Activated CD4-positive, alpha-beta T cell treated with anti-CD3 and anti-CD28 coated beads, Interleukin-2, amount 10 ng/mL, durations not matched to agents 7 days and 5 days (primary cell): Measurements from ENCODE around the gene CCDC54. TPM values are rescaled to one million over a fixed set of nuclear protein-coding genes. Genes with fewer than 3 reads are reported as not detected.

ENCODE experiments used
- CTCF ChIA-PET: fragments of 350-600 bp; sonication (Branson Sonifier 250); formaldehyde crosslinking; loops from one replicate; lab custom pipeline; 2021; ENCODE audit warnings: antibody characterized with exemption; lab: Charles Lee
- POLR2A ChIA-PET: fragments of 350-600 bp; sonication (Branson Sonifier 250); formaldehyde crosslinking; loops from one replicate; lab custom pipeline; 2021; ENCODE audit warnings: antibody characterized with exemption; lab: Charles Lee
- DNase-seq: peaks from one replicate; pipeline ENCODE4 v3.0.0-alpha.2; 2020
- H3K27ac Mint-ChIP-seq: one replicate; pipeline ENCODE4 v1.8.0; 2021; ENCODE audit warnings: mild to moderate bottlenecking, moderate library complexity, mixed read lengths
- H3K27me3 Mint-ChIP-seq: one replicate; pipeline ENCODE4 v1.8.0; 2021; ENCODE audit warnings: mixed read lengths
- H3K36me3 Mint-ChIP-seq: one replicate; pipeline ENCODE4 v1.8.0; 2021; ENCODE audit warnings: low read depth, mixed read lengths
- H3K4me1 Mint-ChIP-seq: one replicate; pipeline ENCODE4 v1.8.0; 2021; ENCODE audit warnings: mixed read lengths
- H3K4me3 Mint-ChIP-seq: one replicate; pipeline ENCODE4 v1.8.0; 2021; ENCODE audit warnings: mild to moderate bottlenecking, moderate library complexity, mixed read lengths
- H3K9me3 Mint-ChIP-seq: one replicate; pipeline ENCODE4 v1.8.0; 2021; ENCODE audit warnings: mixed read lengths
- total RNA-seq, 2 experiments: library from RNA; stranded (reverse); gene quantifications; one replicate each; pipeline ENCODE4 v1.2.3, GENCODE V29; 2021

CCDC54 gene
- total RNA-seq, 2 experiments from 2014 or later, result not detected

DNA sequence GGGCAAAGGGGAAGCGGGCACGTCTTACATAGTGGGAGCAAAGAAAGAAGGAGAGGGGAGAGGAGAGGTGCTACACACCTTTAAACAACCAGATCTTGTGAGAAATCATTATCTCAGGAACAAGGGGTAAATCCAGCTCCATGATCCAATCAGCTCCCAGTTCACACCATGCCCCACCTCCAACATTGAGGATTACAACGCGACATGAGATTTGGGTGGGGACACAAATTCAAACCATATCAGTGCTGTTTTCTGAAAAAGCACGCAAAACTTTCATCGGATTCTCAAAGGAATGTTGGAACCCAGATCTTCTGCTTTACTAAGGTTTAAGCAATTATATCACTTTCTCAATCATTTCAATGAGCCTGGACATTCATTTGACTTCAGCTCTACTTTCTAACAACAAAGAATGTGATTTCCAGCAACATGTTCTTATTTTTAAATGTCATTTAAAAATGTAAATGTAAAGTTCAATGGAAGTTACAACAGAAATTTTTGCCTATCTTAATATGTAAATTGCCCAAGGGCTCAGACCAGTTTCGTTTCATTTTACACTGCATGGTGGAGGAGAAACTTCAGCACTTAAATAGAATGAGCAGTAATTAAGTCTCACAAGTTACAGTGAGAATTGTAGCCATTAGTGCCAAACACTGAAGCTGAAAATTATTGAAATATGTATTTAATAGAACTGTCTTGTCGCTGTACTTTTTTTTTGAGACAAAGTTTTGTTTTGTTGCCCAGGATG, 8.4 kb upstream of the CCDC54 start:
- peaks cover 3% of the 10 kb centered on the region for H3K27me3 Mint-ChIP-seq
- H3K4me1 Mint-ChIP-seq, result peaks cover 8% of the 10 kb centered on the region

DNA sequence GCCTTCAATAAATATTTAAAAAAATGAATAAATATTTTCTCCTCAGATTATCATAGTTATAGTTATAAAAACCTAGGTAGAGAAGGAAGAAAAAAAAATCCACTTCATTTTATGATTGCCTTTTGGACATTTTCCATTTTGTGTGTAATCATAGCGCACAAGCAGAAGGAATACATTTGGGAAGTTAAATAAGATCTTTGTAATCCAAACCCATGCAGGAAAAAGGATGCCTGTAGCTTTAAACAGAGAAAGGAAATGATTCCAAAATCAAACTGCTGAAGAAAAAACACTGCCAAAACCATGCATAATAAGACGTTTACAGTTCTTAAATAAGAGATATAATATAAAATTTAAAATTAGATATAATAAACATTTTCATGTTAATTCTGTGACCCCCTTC, 7.4 kb upstream of the CCDC54 start:
- peaks cover 3% of the 10 kb centered on the region for H3K27me3 Mint-ChIP-seq
- H3K36me3 Mint-ChIP-seq, result no peaks in the 10 kb centered on the region
- ChIA-PET POLR2A (no interaction called here), CTCF (no interaction called here)
- no peak for DNase-seq
- H3K4me3 Mint-ChIP-seq, result no peak overlapping the region
- H3K4me1 Mint-ChIP-seq, result peaks cover 8% of the 10 kb centered on the region
- H3K9me3 Mint-ChIP-seq, result peaks cover 5% of the 10 kb centered on the region
- no peak overlapping the region for H3K27ac Mint-ChIP-seq

More for the DNA sequence above, 8.4 kb upstream of the CCDC54 start:
- POLR2A ChIA-PET, result interaction anchor here (0.6 kb wide), 1 partner anchor 526 kb away, joined by 4 read pairs; no protein-coding TSS in a partner anchor
- H3K27ac Mint-ChIP-seq, result no peak overlapping the region
- no peaks in the 10 kb centered on the region for H3K36me3 Mint-ChIP-seq
- CTCF ChIA-PET, result no interaction called here
- no peak for DNase-seq
- H3K4me3 Mint-ChIP-seq, result no peak overlapping the region
- peaks cover 5% of the 10 kb centered on the region for H3K9me3 Mint-ChIP-seq

DNA sequence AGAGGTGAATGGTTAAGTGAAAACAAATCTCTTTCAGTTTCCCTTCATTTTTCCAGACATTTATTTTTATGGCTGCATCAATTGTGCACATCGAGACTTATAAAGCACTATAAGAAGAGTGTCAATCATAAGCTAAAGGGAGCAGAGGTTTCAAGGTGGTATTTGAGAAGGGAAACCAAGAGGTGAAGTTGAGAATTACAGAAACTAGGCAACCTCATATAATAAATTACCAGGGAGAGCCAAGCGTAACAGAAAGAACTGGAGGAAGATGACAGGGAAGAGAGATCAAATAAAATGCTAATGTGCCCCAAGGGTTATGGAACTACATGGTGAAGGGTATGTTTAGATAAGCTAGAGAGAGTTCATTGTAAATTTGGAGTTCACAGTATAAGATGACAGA, 6.3 kb upstream of the CCDC54 start:
- ChIA-PET CTCF (interaction anchor here (1.0 kb wide), 1 partner anchor 19 kb away, joined by 3 read pairs; no protein-coding TSS in a partner anchor), POLR2A (no interaction called here)
- no peak overlapping the region for H3K27ac Mint-ChIP-seq

DNA sequence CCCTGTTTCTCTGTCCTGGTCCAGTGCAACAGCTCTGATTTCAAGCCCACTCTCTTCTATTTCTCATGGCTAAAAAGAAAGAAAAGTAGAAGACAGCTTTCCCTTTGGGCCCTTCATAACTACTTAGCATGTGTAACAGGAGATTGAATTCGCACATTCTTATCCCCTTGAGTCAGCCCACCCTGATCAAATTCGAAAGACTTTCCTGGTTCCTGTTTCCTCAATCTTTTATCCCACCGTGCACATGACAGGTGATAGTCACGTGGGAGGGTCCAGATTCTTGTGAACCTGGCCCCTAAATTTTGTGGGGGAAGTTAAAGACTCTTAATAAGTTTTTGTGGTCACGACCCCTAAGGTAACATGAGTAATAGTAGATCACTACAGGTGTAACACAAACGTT, 4.7 kb upstream of the CCDC54 start:
- H3K4me1 Mint-ChIP-seq, result peaks cover 2% of the 10 kb centered on the region
- DNase-seq, result no peak
- CTCF ChIA-PET, result no interaction called here
- POLR2A ChIA-PET, result no interaction called here
- no peak overlapping the region for H3K27ac Mint-ChIP-seq
- no peak overlapping the region for H3K4me3 Mint-ChIP-seq
- H3K9me3 Mint-ChIP-seq, result no peaks in the 10 kb centered on the region
- peaks cover 7% of the 10 kb centered on the region for H3K27me3 Mint-ChIP-seq
- no peaks in the 10 kb centered on the region for H3K36me3 Mint-ChIP-seq

More for the DNA sequence above, 6.3 kb upstream of the CCDC54 start:
- no peak for DNase-seq
- Mint-ChIP-seq H3K9me3 (peaks cover 5% of the 10 kb centered on the region), H3K36me3 (no peaks in the 10 kb centered on the region), H3K4me1 (peaks cover 8% of the 10 kb centered on the region), H3K27me3 (peaks cover 7% of the 10 kb centered on the region), H3K4me3 (no peak overlapping the region)

DNA sequence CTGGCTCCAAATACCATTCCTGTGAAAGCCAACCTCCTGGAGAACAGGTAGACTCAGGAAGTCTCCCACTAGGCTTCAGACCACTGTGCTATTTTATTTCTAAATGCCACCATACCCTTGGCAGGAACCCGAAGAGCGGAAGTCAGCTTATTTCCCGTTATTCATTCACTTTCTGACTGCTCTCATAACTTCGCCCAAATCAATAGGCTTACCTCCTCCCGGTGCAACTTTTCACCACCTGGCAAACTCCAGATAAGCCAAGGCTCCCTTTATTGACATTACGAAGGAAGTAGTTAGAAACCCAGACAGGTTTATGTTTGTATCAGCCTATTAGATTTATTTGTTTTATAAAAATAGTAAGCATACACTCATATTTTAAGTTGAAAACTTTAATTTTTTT, 3.3 kb upstream of the CCDC54 start:
- ChIA-PET POLR2A (no interaction called here), CTCF (no interaction called here)
- DNase-seq, result no peak
- peaks cover 7% of the 10 kb centered on the region for H3K27me3 Mint-ChIP-seq
- no peaks in the 10 kb centered on the region for H3K9me3 Mint-ChIP-seq
- no peaks in the 10 kb centered on the region for H3K36me3 Mint-ChIP-seq
- H3K4me3 Mint-ChIP-seq, result no peak overlapping the region
- no peak overlapping the region for H3K27ac Mint-ChIP-seq
- H3K4me1 Mint-ChIP-seq, result no peaks in the 10 kb centered on the region

DNA sequence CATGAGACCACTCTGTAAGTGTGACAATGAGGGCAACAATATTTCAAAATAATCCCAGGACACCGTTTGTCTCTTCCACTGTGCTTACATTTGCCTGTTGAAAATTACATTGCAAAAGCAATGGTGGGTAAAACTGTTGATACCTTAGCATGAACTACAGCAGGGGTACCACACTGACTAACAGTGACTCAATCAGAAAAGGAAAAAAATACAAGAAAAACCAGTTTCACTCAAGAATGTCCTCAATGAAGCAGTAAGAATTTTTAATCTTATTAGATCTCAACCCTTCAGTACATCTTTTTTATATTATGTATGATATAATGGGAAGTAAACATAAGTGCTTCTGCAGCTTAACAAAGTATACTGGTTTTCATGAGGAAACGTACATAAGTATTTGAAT, 1.6 kb upstream of the CCDC54 start:
- Mint-ChIP-seq H3K27me3 (peaks cover 5% of the 10 kb centered on the region), H3K4me3 (no peak overlapping the region), H3K4me1 (no peaks in the 10 kb centered on the region), H3K9me3 (no peaks in the 10 kb centered on the region), H3K27ac (no peak overlapping the region), H3K36me3 (no peaks in the 10 kb centered on the region)
- ChIA-PET CTCF (no interaction called here), POLR2A (no interaction called here)
- DNase-seq, result no peak

DNA sequence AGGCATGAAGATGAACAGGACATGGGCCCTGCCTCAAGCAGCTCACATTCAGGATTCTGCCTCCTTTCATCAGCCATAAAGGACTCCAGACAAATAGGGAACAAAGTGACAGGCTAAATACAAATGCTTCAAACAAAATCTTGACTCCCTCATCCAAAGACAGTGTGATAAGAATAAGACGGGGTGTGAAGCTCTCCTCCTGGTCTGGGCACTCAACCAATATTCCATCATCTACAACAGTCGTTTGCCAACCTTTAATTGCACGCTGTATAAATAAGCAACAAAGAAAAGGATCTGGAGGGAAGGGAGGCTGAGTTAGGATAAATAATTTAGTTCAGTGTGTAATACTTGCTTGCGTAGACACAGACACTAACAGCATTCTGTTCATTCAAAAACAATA, 5.4 kb downstream of the CCDC54 start:
- no peak for DNase-seq
- CTCF ChIA-PET, result no interaction called here
- H3K27ac Mint-ChIP-seq, result no peak overlapping the region
- H3K27me3 Mint-ChIP-seq, result peaks cover 21% of the 10 kb centered on the region
- no peaks in the 10 kb centered on the region for H3K4me1 Mint-ChIP-seq
- POLR2A ChIA-PET, result no interaction called here
- H3K36me3 Mint-ChIP-seq, result no peaks in the 10 kb centered on the region
- no peaks in the 10 kb centered on the region for H3K9me3 Mint-ChIP-seq
- H3K4me3 Mint-ChIP-seq, result no peak overlapping the region

DNA sequence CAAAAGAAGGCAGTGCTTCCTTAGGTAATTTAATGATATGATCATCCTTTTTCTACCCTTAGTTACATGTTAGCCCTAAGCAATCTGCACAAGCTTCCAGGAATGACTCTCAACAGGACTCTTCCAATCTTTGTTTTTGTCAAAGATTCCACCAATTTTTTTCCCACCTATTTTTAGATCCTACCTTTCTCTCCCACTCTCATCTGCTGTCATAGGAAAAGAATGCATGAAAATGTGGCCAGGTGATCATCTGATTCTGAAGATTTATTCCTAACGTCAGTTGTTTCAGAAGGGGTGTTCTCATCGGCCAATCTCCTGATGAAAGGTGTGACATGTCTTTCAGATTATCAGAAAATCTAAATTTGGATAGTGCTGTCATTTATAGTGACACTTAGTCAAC, 7.2 kb downstream of the CCDC54 start:
- Mint-ChIP-seq H3K4me3 (no peak overlapping the region), H3K36me3 (no peaks in the 10 kb centered on the region), H3K4me1 (no peaks in the 10 kb centered on the region), H3K9me3 (no peaks in the 10 kb centered on the region), H3K27me3 (peaks cover 23% of the 10 kb centered on the region), H3K27ac (no peak overlapping the region)
- ChIA-PET POLR2A (no interaction called here), CTCF (interaction anchor here (1.1 kb wide), 1 partner anchor 11 kb away, joined by 4 read pairs; no protein-coding TSS in a partner anchor)
- DNase-seq, result no peak

DNA sequence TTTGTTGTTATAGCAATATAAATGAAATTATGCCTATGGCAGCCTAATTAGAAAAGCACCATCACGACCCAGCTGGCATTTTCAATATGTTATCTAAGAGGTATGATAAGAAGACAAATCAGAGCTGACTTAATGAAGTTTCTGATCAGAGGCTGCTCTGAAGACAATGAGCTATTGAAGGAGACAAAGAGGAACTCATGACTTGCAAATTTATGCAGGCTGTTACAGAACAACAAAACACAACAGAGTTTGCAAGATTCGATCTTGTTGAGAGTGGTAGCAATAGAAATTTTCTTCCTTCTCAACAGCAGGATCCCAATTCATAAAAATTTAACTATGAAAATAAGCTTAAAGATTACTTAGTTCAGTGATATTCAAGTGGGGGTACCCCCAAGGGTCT, 7.7 kb downstream of the CCDC54 start:
- H3K4me1 Mint-ChIP-seq, result no peaks in the 10 kb centered on the region
- H3K9me3 Mint-ChIP-seq, result no peaks in the 10 kb centered on the region
- no peak for DNase-seq
- H3K27ac Mint-ChIP-seq, result no peak overlapping the region
- no peaks in the 10 kb centered on the region for H3K36me3 Mint-ChIP-seq
- no peak overlapping the region for H3K4me3 Mint-ChIP-seq
- POLR2A ChIA-PET, result no interaction called here
- CTCF ChIA-PET, result interaction anchor here (1.1 kb wide), 1 partner anchor 10 kb away, joined by 4 read pairs; no protein-coding TSS in a partner anchor
- H3K27me3 Mint-ChIP-seq, result peaks cover 23% of the 10 kb centered on the region

DNA sequence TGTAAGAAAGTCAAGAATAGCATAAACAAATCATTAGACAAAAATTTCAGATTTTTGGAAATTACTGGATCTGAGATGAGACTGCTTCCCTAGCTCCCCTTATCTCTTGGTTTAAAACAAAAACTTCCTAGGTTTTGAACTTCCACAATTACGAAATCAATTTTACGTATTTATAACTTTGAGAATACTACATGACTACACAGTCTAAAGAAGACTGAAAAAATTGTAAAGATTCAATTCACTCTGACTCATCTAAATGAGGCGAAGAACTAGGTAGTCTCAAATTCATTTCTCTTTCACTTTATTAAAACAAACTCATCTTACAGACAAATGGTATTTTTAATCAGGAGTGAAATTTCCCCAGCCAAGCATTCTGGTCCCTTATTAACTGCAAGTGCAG, 10.3 kb downstream of the CCDC54 start:
- H3K4me3 Mint-ChIP-seq, result no peak overlapping the region
- H3K27ac Mint-ChIP-seq, result no peak overlapping the region
- no peak for DNase-seq
- peaks cover 16% of the 10 kb centered on the region for H3K27me3 Mint-ChIP-seq
- ChIA-PET POLR2A (no interaction called here), CTCF (interaction anchor here (1.3 kb wide), 1 partner anchor 10 kb away, joined by 3 read pairs; the partner anchor contains the start of gene CCDC54)
- no peaks in the 10 kb centered on the region for H3K36me3 Mint-ChIP-seq
- H3K4me1 Mint-ChIP-seq, result no peaks in the 10 kb centered on the region
- no peaks in the 10 kb centered on the region for H3K9me3 Mint-ChIP-seq

DNA sequence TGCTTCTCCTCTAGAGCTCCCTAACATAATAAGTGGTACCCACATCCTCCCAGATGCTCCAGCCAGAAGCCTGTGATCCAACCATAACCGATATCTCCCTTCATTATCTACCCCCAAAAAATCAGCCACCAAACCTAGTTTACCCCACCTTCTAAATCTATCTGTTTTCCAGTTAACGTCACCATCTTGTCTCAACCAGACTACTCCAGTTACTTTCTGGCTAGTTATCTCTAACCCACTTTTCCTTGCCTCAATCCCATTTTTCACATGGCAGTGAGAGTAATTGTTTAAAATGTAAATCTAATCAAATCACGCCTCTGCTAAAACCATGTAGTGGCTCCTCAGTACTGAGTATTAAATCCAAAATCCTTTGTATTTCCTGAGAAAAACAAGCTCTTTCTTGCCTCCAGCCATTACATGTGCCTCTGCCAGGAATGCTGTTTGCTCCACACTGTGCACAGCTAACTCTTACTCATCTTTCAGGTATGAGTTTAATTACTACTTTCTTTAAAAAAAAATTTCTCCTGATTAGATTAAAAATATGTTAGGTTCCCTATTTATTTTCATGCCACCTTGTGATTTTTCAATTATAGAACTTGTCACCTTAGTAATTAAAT, 15.4 kb downstream of the CCDC54 start:
- H3K9me3 Mint-ChIP-seq, result no peaks in the 10 kb centered on the region
- CTCF ChIA-PET, result no interaction called here
- no peak overlapping the region for H3K27ac Mint-ChIP-seq
- POLR2A ChIA-PET, result no interaction called here
- no peaks in the 10 kb centered on the region for H3K4me1 Mint-ChIP-seq
- DNase-seq, result no peak
- H3K4me3 Mint-ChIP-seq, result no peak overlapping the region
- H3K27me3 Mint-ChIP-seq, result peaks cover 2% of the 10 kb centered on the region
- no peaks in the 10 kb centered on the region for H3K36me3 Mint-ChIP-seq

DNA sequence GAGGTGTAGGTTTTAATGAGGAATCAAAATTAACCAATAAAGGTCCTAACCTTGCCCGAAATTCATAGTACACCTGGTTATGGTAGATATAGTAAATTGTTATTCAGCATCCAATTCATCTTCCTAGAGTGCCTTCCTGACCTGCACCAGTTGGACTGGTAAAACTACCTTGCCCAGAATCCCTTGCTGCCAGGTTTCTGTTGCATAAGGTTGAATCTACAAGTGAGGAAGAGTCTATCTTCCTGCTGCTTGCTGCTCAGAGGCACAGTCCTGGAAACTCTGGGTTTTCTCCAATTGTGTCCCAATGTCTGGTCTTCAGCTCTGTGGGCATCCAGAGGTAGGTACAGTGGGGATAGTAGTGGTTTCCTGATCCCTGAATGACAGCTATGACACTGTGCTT, 17.3 kb downstream of the CCDC54 start:
- no peak for DNase-seq
- H3K9me3 Mint-ChIP-seq, result peaks cover 2% of the 10 kb centered on the region
- H3K4me1 Mint-ChIP-seq, result peaks cover 2% of the 10 kb centered on the region
- ChIA-PET CTCF (interaction anchor here (1.4 kb wide), 1 partner anchor 9 kb away, joined by 4 read pairs; no protein-coding TSS in a partner anchor), POLR2A (no interaction called here)
- H3K4me3 Mint-ChIP-seq, result no peak overlapping the region
- H3K27me3 Mint-ChIP-seq, result peaks cover 5% of the 10 kb centered on the region
- no peaks in the 10 kb centered on the region for H3K36me3 Mint-ChIP-seq
- H3K27ac Mint-ChIP-seq, result no peak overlapping the region

DNA sequence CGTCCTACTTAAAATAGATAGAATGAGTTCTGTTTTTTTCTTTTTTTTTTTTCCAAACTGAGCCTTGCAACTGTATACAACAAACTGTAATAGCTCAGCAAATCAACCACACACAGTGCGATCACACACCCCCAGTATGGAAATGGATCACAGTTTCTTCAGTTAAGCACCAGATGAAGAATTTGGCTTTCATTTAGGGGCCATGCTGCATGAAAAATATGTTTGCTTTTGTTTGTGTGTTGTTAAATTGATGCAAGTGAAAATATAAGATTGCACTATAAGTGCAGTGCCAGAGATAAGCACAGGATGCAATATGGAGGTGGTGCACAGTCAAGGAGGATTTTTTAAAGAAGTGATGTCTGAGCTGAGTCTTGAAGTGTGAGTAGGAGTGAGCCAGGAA, 17.8 kb downstream of the CCDC54 start:
- POLR2A ChIA-PET, result no interaction called here
- H3K4me3 Mint-ChIP-seq, result no peak overlapping the region
- no peaks in the 10 kb centered on the region for H3K36me3 Mint-ChIP-seq
- H3K4me1 Mint-ChIP-seq, result peaks cover 2% of the 10 kb centered on the region
- no peak overlapping the region for H3K27ac Mint-ChIP-seq
- DNase-seq, result no peak
- peaks cover 2% of the 10 kb centered on the region for H3K9me3 Mint-ChIP-seq
- CTCF ChIA-PET, result interaction anchor here (1.4 kb wide), 1 partner anchor 10 kb away, joined by 4 read pairs; no protein-coding TSS in a partner anchor
- H3K27me3 Mint-ChIP-seq, result peaks cover 5% of the 10 kb centered on the region
